ENCODE measurements around the gene RAB11B. TPM values are rescaled to one million over a fixed set of nuclear protein-coding genes. Genes with fewer than 3 reads are reported as not detected.

RAB11B gene
- total RNA-seq, 1 experiment from 2014 or later = 140 TPM

DNA sequence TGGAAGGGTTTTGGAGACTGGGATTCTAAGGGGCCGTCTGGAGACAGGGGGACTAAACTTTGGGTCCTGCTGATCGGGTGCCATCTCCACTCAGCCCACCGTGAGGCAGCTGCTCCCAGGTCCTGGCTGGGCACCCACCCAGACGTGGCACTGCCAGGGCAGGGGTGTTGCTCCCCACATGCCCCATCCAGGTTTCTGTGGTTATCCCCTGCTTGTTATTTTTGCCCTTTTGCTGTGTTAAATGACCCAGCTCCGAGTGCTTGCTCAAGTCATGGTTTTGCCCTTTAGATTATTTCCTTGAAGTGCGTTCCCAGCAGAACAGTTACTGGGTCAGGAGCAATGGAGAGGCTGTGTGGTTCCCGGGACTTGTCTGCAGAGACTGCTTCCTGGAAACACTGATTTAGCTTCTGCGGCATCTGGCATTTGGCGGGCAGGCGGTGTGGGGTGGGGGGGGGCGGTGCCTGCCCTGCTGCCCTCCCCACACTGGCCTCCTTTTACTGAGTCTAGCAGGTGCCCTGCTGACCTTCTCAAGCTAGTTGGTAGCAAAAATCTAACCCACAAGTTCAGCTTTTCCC, 1.9 kb downstream of the RAB11B start:
- H3K9me3 ChIP-seq (ENCODE audit: control insufficient read depth in 1 of 2, insufficient read depth in 1 of 2, low read depth in 1 of 2, low read length in 2 of 2) = no peaks in the 10 kb centered on the region
- H3K4me1 ChIP-seq (ENCODE audit: control insufficient read depth in 1 of 2, insufficient read depth in 2 of 2, low read length in 2 of 2) = peaks cover 7 to 30% of the 10 kb centered on the region in 2 experiments; a peak in 3 of 4 replicates
- H2AFZ ChIP-seq (ENCODE audit: low read depth, low read length, poor library complexity, severe bottlenecking) = no peak overlapping the region
- ChIA-PET RAD21 (ENCODE audit: low non-redundant PET in 1 of 2, low total read pairs in 2 of 2, uncharacterized antibody in 2 of 2, unreplicated experiment in 2 of 2) (no interaction called here), CTCF (interaction anchor here (0.9 kb wide), 1 partner anchor 57 kb away, joined by 3 read pairs; no protein-coding TSS in a partner anchor), POLR2A (interaction anchor here (2.6 kb wide), 1 partner anchor 21 kb away, joined by 20 read pairs; the partner anchor contains the start of gene MARCHF2)
- intact Hi-C loops (cut with micrococcal nuclease) = no loop called here
- no peaks in the 10 kb centered on the region for H3K9me2 ChIP-seq (ENCODE audit: insufficient read depth)
- H3K4me3 ChIP-seq (replicated peaks in 1 of 2; ENCODE audit: low read depth in 1 of 2, low read length in 2 of 2) = no peak overlapping the region
- TF ChIP-seq FOSL1 (IDR thresholded peaks at IDR 0.05; ENCODE audit: low read depth) (no peak), POLR2A (IDR thresholded peaks at IDR 0.05; ENCODE audit: borderline replicate concordance, extremely low read depth, insufficient read depth, insufficient read length) (no peak)
- ATAC-seq = no peak
- no peaks in the 10 kb centered on the region for H3K27me3 ChIP-seq (ENCODE audit: insufficient read depth, low read length)
- H3K36me3 ChIP-seq (ENCODE audit: control insufficient read depth in 1 of 2, insufficient read depth in 2 of 2, low read length in 2 of 2) = no peaks in the 10 kb centered on the region; a peak in 1 of 4 replicates
- DNase-seq (ENCODE audit: low read depth, low spot score) = no peak
- no TSS peak for BruUV-seq (replicated peaks)
- H3K9ac ChIP-seq (ENCODE audit: low read length) = no peak overlapping the region
- no peaks in the 10 kb centered on the region; the same call in 1 of the 2 replicates for H4K20me1 ChIP-seq (ENCODE audit: insufficient read depth)
- H3K27ac ChIP-seq (ENCODE audit: low read depth, low read length) = no peak overlapping the region; the same call in 1 of the 2 replicates
- peaks cover 56% of the 10 kb centered on the region for H3K79me2 ChIP-seq (ENCODE audit: insufficient read depth, low read length)
- H3K4me2 ChIP-seq (ENCODE audit: low read length) = peak overlapping the region; percentile 86; the same call in 1 of the 2 replicates

- Histone ChIP-seq H3K4me3 (replicated peaks in 1 of 2; ENCODE audit: low read depth in 1 of 2, low read length in 2 of 2) (no peak overlapping the region), H3K27ac (ENCODE audit: low read depth, low read length) (no peak overlapping the region; the same call in 1 of the 2 replicates), H3K4me1 (ENCODE audit: control insufficient read depth in 1 of 2, insufficient read depth in 2 of 2, low read length in 2 of 2) (peaks cover 9 to 32% of the 10 kb centered on the region in 2 experiments; a peak in 3 of 4 replicates), H3K4me2 (ENCODE audit: low read length) (no peak overlapping the region), H4K20me1 (ENCODE audit: insufficient read depth) (no peaks in the 10 kb centered on the region; the same call in 1 of the 2 replicates), H3K9me3 (ENCODE audit: control insufficient read depth in 1 of 2, insufficient read depth in 1 of 2, low read depth in 1 of 2, low read length in 2 of 2) (no peaks in the 10 kb centered on the region), H3K27me3 (ENCODE audit: insufficient read depth, low read length) (no peaks in the 10 kb centered on the region), H2AFZ (ENCODE audit: low read depth, low read length, poor library complexity, severe bottlenecking) (no peak overlapping the region), H3K9ac (ENCODE audit: low read length) (no peak overlapping the region), H3K79me2 (ENCODE audit: insufficient read depth, low read length) (peaks cover 68% of the 10 kb centered on the region), H3K36me3 (ENCODE audit: control insufficient read depth in 1 of 2, insufficient read depth in 2 of 2, low read length in 2 of 2) (no peaks in the 10 kb centered on the region; a peak in 1 of 4 replicates), H3K9me2 (ENCODE audit: insufficient read depth) (no peaks in the 10 kb centered on the region)
- TF ChIP-seq EZH2phosphoT487 (IDR thresholded peaks at IDR 0.05; ENCODE audit: borderline replicate concordance) (no peak), ELF1 (IDR thresholded peaks at IDR 0.05; ENCODE audit: borderline replicate concordance, low read depth) (no peak)
- ChIA-PET RAD21 (ENCODE audit: low non-redundant PET in 1 of 2, low total read pairs in 2 of 2, uncharacterized antibody in 2 of 2, unreplicated experiment in 2 of 2) (no interaction called here), POLR2A (interaction anchor here (1.4 kb wide), 1 partner anchor 120 kb away, joined by 3 read pairs; the partner anchor contains the start of gene ZNF414), CTCF (interaction anchor here (1.9 kb wide), 1 partner anchor 38 kb away, joined by 7 read pairs; no protein-coding TSS in a partner anchor)
- DNase-seq (ENCODE audit: low read depth, low spot score) = no peak
- ATAC-seq = no peak
- intact Hi-C loops (cut with micrococcal nuclease) = no loop called here
- no TSS peak for BruUV-seq (replicated peaks)
Measured at GRCh38 chr19:8393192-8393870, 3.2 kb downstream of the RAB11B start.
